Endothelial cell (in vitro differentiated cells): Measurements from ENCODE around the gene KANK4. TPM values are rescaled to one million over a fixed set of nuclear protein-coding genes. Genes with fewer than 3 reads are reported as not detected.
"Not testable (repeated sequence)": the region's sequence is repeated elsewhere in the genome, so short reads cannot be mapped to it uniquely, and the experiment has no call there.

Experiments
- DNase-seq: peaks from one replicate; pipeline ENCODE4 v3.0.0; 2021; ENCODE audit warnings: low spot score
- H3K27ac Mint-ChIP-seq: one replicate; pipeline ENCODE4 v1.8.0; 2021; ENCODE audit warnings: mixed read lengths, inconsistent platforms; ENCODE audit not compliant: unreplicated experiment
- H3K27me3 Mint-ChIP-seq: one replicate; pipeline ENCODE4 v1.8.0; 2021; ENCODE audit warnings: mild to moderate bottlenecking, moderate library complexity, mixed read lengths, inconsistent platforms; ENCODE audit not compliant: unreplicated experiment
- H3K36me3 Mint-ChIP-seq: one replicate; pipeline ENCODE4 v1.8.0; 2021; ENCODE audit warnings: mild to moderate bottlenecking, low read depth, mixed read lengths, inconsistent platforms; ENCODE audit not compliant: unreplicated experiment
- H3K4me1 Mint-ChIP-seq: one replicate; pipeline ENCODE4 v1.8.0; 2021; ENCODE audit warnings: mild to moderate bottlenecking, mixed read lengths, inconsistent platforms; ENCODE audit not compliant: unreplicated experiment
- H3K4me3 Mint-ChIP-seq: one replicate; pipeline ENCODE4 v1.8.0; 2021; ENCODE audit warnings: mild to moderate bottlenecking, mixed read lengths, inconsistent platforms; ENCODE audit not compliant: unreplicated experiment
- H3K9me3 Mint-ChIP-seq: one replicate; pipeline ENCODE4 v1.8.0; 2021; ENCODE audit warnings: mixed read lengths, inconsistent platforms; ENCODE audit not compliant: unreplicated experiment
- CTCF ChIP-seq: fragments of 200-600 bp; sonication (generic); IDR thresholded peaks from one replicate; pipeline ENCODE4 v1.5.0; 2021; ENCODE audit warnings: antibody characterized with exemption; ENCODE audit not compliant: unreplicated experiment
- total RNA-seq: library from RNA; stranded (reverse); fragmentation: NEBNext Ultra II Directional; extraction: Animal tissue kit (Norgen Biotek cat#: 25700); gene quantifications from one replicate; pipeline ENCODE4 v1.2.1, GENCODE V29; 2021; ENCODE audit not compliant: unreplicated experiment

KANK4 gene
- total RNA-seq, 1 donor from 2014 or later, result 1.4 TPM

- no peak for DNase-seq
- Mint-ChIP-seq H3K36me3 (no peaks in the 10 kb centered on the region), H3K4me1 (peaks cover 6% of the 10 kb centered on the region), H3K27me3 (peaks cover 13% of the 10 kb centered on the region), H3K9me3 (no peaks in the 10 kb centered on the region), H3K4me3 (no peak overlapping the region), H3K27ac (no peak overlapping the region)
- no peak for TF ChIP-seq CTCF
Observed at GRCh38 chr1:62245201-62245600, 74.0 kb downstream of the KANK4 start.

GRCh38 chr1:62244380-62244779, 74.9 kb downstream of the KANK4 start:
- H3K4me3 Mint-ChIP-seq, DNase-seq, H3K9me3 Mint-ChIP-seq, H3K27ac Mint-ChIP-seq, H3K4me1 Mint-ChIP-seq, H3K36me3 Mint-ChIP-seq: not testable (repeated sequence)
- H3K27me3 Mint-ChIP-seq, result peaks cover 15% of the 10 kb centered on the region

- Mint-ChIP-seq H3K4me3 (no peak overlapping the region), H3K36me3 (no peaks in the 10 kb centered on the region)
Observed at GRCh38 chr1:62241371-62242131, 77.7 kb downstream of the KANK4 start.

GRCh38 chr1:62240651-62241370, 78.4 kb downstream of the KANK4 start:
- Mint-ChIP-seq H3K27ac (no peak overlapping the region), H3K4me1 (peaks cover 6% of the 10 kb centered on the region), H3K27me3 (peaks cover 14% of the 10 kb centered on the region), H3K36me3 (no peaks in the 10 kb centered on the region), H3K4me3 (no peak overlapping the region), H3K9me3 (no peaks in the 10 kb centered on the region)
- no peak for TF ChIP-seq CTCF
- DNase-seq, result no peak

More at GRCh38 chr1:62241371-62242131, 77.7 kb downstream of the KANK4 start:
- H3K4me1 Mint-ChIP-seq, result peaks cover 6% of the 10 kb centered on the region
- peaks cover 15% of the 10 kb centered on the region for H3K27me3 Mint-ChIP-seq
- H3K27ac Mint-ChIP-seq, result no peak overlapping the region
- no peaks in the 10 kb centered on the region for H3K9me3 Mint-ChIP-seq
- no peak for TF ChIP-seq CTCF
- DNase-seq, result no peak

- peaks cover 10% of the 10 kb centered on the region for H3K27me3 Mint-ChIP-seq
- not testable (repeated sequence) for H3K27ac Mint-ChIP-seq, H3K36me3 Mint-ChIP-seq, H3K9me3 Mint-ChIP-seq, H3K4me1 Mint-ChIP-seq, DNase-seq, H3K4me3 Mint-ChIP-seq
Observed at GRCh38 chr1:62239652-62240403, 79.4 kb downstream of the KANK4 start.
